MCF 10A (cell line): ENCODE results near the gene CIT. TPM values are rescaled to one million over a fixed set of nuclear protein-coding genes. Genes with fewer than 3 reads are reported as not detected.

Source experiments
- BruUV-seq: library from RNA; stranded (reverse); fragments of 400-500 nt; replicated peaks from 2 replicates; lab custom pipeline; 2021; lab: Mats Ljungman, UMichigan
- CTCF ChIA-PET: fragments of 300-600 bp; sonication (Branson Sonifier 250); formaldehyde crosslinking; extraction: SDS; loops from one replicate; lab custom pipeline; 2021; ENCODE audit warnings: antibody characterized with exemption, inconsistent platforms; lab: Yijun Ruan, JAX
- POLR2A ChIA-PET: fragments of 300-600, 350-650 bp; sonication (Branson Sonifier 250); formaldehyde crosslinking; extraction: SDS; loops from one replicate; lab custom pipeline; 2020; ENCODE audit warnings: antibody characterized with exemption, inconsistent platforms; lab: Yijun Ruan, JAX
- DNase-seq: peaks from one replicate; pipeline ENCODE4 v3.0.0-alpha.2; 2018; ENCODE audit not compliant: unreplicated experiment
- H3K27ac Mint-ChIP-seq: one replicate; pipeline ENCODE4 v1.8.0; 2022; ENCODE audit warnings: mild to moderate bottlenecking, low read depth, mixed read lengths; ENCODE audit not compliant: unreplicated experiment
- H3K27me3 Mint-ChIP-seq: one replicate; pipeline ENCODE4 v1.8.0; 2022; ENCODE audit warnings: mixed read lengths; ENCODE audit not compliant: insufficient read depth, unreplicated experiment
- H3K36me3 Mint-ChIP-seq: one replicate; pipeline ENCODE4 v1.8.0; 2022; ENCODE audit warnings: mild to moderate bottlenecking, moderate library complexity, mixed read lengths; ENCODE audit not compliant: insufficient read depth, unreplicated experiment
- H3K4me1 Mint-ChIP-seq: one replicate; pipeline ENCODE4 v1.8.0; 2022; ENCODE audit warnings: mixed read lengths; ENCODE audit not compliant: insufficient read depth, unreplicated experiment
- H3K4me3 Mint-ChIP-seq: one replicate; pipeline ENCODE4 v1.8.0; 2022; ENCODE audit warnings: mild to moderate bottlenecking, moderate library complexity, mixed read lengths; ENCODE audit not compliant: unreplicated experiment
- H3K9me3 Mint-ChIP-seq: one replicate; pipeline ENCODE4 v1.8.0; 2022; ENCODE audit warnings: mixed read lengths; ENCODE audit not compliant: unreplicated experiment
- CTCF ChIP-seq: fragments of 200-600 bp; IDR thresholded peaks from one replicate; pipeline ENCODE4 v1.8.0; 2022; ENCODE audit warnings: antibody characterized with exemption, mild to moderate bottlenecking; ENCODE audit not compliant: unreplicated experiment
- intact Hi-C: fragments of 100-400 bp; cut with micrococcal nuclease; formaldehyde crosslinking; loops from 2 replicates; pipeline ENCODE4 v1.14.1; 2022
- total RNA-seq: library from RNA; stranded (reverse); gene quantifications from 2 replicates; pipeline ENCODE4 v1.2.3, GENCODE V29; 2022

The CIT gene
- total RNA-seq, 1 experiment from 2014 or later, result 25.0 TPM

DNA sequence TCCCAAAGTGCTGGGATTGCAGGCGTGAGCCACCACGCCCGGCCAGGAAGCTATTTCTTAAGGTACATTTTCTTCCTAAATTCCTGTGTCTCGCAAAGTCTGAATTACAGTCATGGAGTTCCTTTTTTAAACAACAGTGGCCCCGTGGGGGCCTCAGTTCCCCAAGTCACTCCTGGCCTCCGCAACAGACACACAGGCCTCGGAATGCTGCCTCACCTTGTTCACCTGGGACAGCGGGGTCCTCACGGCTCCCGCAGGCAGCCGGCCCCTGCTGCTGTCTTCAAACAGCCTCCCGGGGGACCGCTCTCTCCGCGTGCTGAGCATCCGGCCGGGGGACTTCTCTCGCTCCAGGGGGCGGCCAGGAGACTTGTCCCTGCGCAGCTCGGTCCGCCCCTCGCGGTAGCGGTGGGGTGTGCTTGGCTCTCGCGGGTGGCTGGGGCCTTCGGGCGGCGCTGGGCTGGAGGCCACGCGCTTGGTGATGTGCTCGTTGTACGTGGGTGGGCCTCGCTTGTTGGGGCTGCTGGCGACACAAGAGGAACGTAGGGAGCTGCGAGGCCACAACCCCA is 187.1 kb downstream of the CIT start:
- TF ChIP-seq CTCF, result no peak
- Mint-ChIP-seq H3K9me3 (no peaks in the 10 kb centered on the region), H3K4me1 (peaks cover 19% of the 10 kb centered on the region), H3K36me3 (peaks cover 14% of the 10 kb centered on the region), H3K27ac (no peak overlapping the region), H3K4me3 (no peak overlapping the region), H3K27me3 (no peaks in the 10 kb centered on the region)
- no TSS peak for BruUV-seq
- CTCF ChIA-PET, result interaction anchor here (1.2 kb wide), 1 partner anchor 21 kb away, joined by 3 read pairs; no protein-coding TSS in a partner anchor
- intact Hi-C loops, result loop anchor here (10.0 kb wide), 1 partner anchor 95 kb away; no protein-coding TSS in a partner anchor
- DNase-seq, result no peak
- POLR2A ChIA-PET, result no interaction called here

- ChIA-PET CTCF (interaction anchor here (0.6 to 1.6 kb wide), 4 partner anchors 10 to 1855 kb away, joined by 3 to 5 read pairs (median 4); no protein-coding TSS in a partner anchor), POLR2A (interaction anchor here (2.7 kb wide), 1 partner anchor 20 kb away, joined by 8 read pairs; the partner anchor contains the start of gene PRKAB1)
- Mint-ChIP-seq H3K4me3 (no peak overlapping the region), H3K27ac (no peak overlapping the region), H3K4me1 (peaks cover 5% of the 10 kb centered on the region), H3K9me3 (no peaks in the 10 kb centered on the region), H3K36me3 (peaks cover 14% of the 10 kb centered on the region), H3K27me3 (no peaks in the 10 kb centered on the region)
- intact Hi-C loops, result no loop called here
- BruUV-seq, result no TSS peak
- DNase-seq, result no peak
- TF ChIP-seq CTCF, result no peak
These were observed 189.2 kb downstream of the CIT start for GRCh38 chr12:119687879-119688278.

DNA sequence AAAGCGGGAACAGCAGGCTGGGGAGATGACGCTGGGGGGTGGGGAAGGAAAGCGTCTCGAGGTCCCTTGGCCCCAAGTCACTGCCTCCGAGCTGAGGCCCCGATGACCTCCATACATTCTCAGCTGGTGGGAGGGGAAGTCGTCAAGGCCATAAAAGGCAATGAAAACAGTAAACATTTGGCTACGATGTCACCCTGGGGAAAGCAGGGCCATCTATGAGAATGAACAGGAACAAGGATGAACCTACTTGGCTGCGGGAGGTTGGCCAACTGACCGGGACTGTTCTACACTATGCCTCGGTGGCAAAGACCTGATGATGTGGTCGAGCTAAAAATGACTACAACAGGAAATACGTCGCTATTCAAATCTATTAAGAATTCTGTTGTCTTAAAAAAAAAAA is 189.7 kb downstream of the CIT start:
- H3K27me3 Mint-ChIP-seq, result no peaks in the 10 kb centered on the region

More for the DNA sequence above, 189.7 kb downstream of the CIT start:
- H3K4me1 Mint-ChIP-seq, result peaks cover under 1% of the 10 kb centered on the region
- peaks cover 14% of the 10 kb centered on the region for H3K36me3 Mint-ChIP-seq
- no peak for DNase-seq
- no peak for TF ChIP-seq CTCF
- no TSS peak for BruUV-seq
- H3K9me3 Mint-ChIP-seq, result no peaks in the 10 kb centered on the region
- no peak overlapping the region for H3K4me3 Mint-ChIP-seq
- POLR2A ChIA-PET, result interaction anchor here (2.7 kb wide), 1 partner anchor 19 kb away, joined by 8 read pairs; the partner anchor contains the start of gene PRKAB1
- H3K27ac Mint-ChIP-seq, result no peak overlapping the region
- intact Hi-C loops, result no loop called here
- CTCF ChIA-PET, result interaction anchor here (0.6 to 1.6 kb wide), 4 partner anchors 10 to 1855 kb away, joined by 3 to 5 read pairs (median 4); no protein-coding TSS in a partner anchor
